ENCODE results near the gene IGSF10.

DNA sequence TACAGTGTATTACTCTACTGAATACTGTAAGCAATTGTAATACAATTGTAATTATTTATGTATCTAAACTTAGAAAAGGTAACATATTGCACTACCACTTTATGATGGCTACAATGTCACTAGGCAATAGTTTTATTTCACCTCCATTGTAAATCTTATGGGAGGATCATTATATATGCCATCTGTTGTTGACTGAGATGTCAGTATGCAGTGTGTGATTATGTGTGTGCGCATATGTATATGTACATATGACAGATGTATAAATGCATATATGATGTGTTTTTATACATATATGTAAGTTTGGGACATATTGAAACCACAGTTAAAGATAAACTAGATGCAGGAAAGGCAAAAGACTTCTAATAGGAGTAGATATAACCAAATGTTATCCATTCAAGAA lies 8.5 kb downstream of the IGSF10 start:
- no peak for TF ChIP-seq HDGF (IDR thresholded peaks at IDR 0.05; ENCODE audit: borderline replicate concordance)
- TF ChIP-seq FOXK2 (IDR thresholded peaks at IDR 0.05), result no peak
- TF ChIP-seq BHLHE40 (IDR thresholded peaks at IDR 0.05; ENCODE audit: borderline replicate concordance), result no peak
- no peak for TF ChIP-seq SUZ12 (IDR thresholded peaks at IDR 0.05)
- no peak for TF ChIP-seq ELF4 (IDR thresholded peaks at IDR 0.05)
- TF ChIP-seq ARNT (IDR thresholded peaks at IDR 0.05), result no peak
- TF ChIP-seq LEF1 (IDR thresholded peaks at IDR 0.05; ENCODE audit: borderline replicate concordance), result no peak
- TF ChIP-seq FOXM1 (IDR thresholded peaks at IDR 0.05; ENCODE audit: borderline replicate concordance), result no peak
- no peak for TF ChIP-seq L3MBTL2 (conservative IDR thresholded peaks at IDR 0.05)
- TF ChIP-seq, protein P1, sequence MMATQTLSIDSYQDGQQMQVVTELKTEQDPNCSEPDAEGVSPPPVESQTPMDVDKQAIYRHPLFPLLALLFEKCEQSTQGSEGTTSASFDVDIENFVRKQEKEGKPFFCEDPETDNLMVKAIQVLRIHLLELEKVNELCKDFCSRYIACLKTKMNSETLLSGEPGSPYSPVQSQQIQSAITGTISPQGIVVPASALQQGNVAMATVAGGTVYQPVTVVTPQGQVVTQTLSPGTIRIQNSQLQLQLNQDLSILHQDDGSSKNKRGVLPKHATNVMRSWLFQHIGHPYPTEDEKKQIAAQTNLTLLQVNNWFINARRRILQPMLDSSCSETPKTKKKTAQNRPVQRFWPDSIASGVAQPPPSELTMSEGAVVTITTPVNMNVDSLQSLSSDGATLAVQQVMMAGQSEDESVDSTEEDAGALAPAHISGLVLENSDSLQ (IDR thresholded peaks at IDR 0.05), result no peak
- no peak for TF ChIP-seq SP1 (IDR thresholded peaks at IDR 0.05)
- no peak for TF ChIP-seq TARDBP (IDR thresholded peaks at IDR 0.05)

Measured in HEK293T (cell line).